Skeletal muscle satellite cell (primary cell): ENCODE data around the gene SPTB.

ENCODE experiments used
- H3K27me3 ChIP-seq: 2 replicates; pipeline ENCODE4 v1.7.0; 2013; ENCODE audit warnings: low read length; ENCODE audit not compliant: control insufficient read depth, insufficient read depth
- H3K36me3 ChIP-seq: 2 replicates; pipeline ENCODE4 v1.7.0; 2013; ENCODE audit warnings: mild to moderate bottlenecking, control low read depth, low read length; ENCODE audit not compliant: insufficient read depth
- H3K4me1 ChIP-seq: 2 replicates; pipeline ENCODE4 v1.7.0; 2013; ENCODE audit warnings: low read length; ENCODE audit not compliant: control insufficient read depth, insufficient read depth
- H3K4me2 ChIP-seq: 2 replicates; pipeline ENCODE4 v1.7.0; 2013; ENCODE audit warnings: mild to moderate bottlenecking, low read length
- H3K4me3 ChIP-seq: 2 replicates; pipeline ENCODE4 v1.7.0; 2013; ENCODE audit warnings: low read length
- H3K9ac ChIP-seq: 2 replicates; pipeline ENCODE4 v1.7.0; 2013; ENCODE audit warnings: mild to moderate bottlenecking, low read depth, low read length, moderate library complexity
- H3K9me3 ChIP-seq: replicated peaks from 2 replicates; pipeline ENCODE4 v1.7.0; 2013; ENCODE audit warnings: mild to moderate bottlenecking, control low read depth, low read length

SPTB gene

GRCh38 chr14:64796369-64796768, 83.3 kb downstream of the SPTB start:
- no peaks in the 10 kb centered on the region for H3K9me3 ChIP-seq

GRCh38 chr14:64795921-64796320, 83.8 kb downstream of the SPTB start:
- Histone ChIP-seq H3K4me2 (no peak overlapping the region), H3K36me3 (no peaks in the 10 kb centered on the region), H3K27me3 (peaks cover 11% of the 10 kb centered on the region), H3K9me3 (no peaks in the 10 kb centered on the region), H3K4me1 (no peaks in the 10 kb centered on the region), H3K4me3 (no peak overlapping the region), H3K9ac (no peak overlapping the region)

More at GRCh38 chr14:64796369-64796768, 83.3 kb downstream of the SPTB start:
- Histone ChIP-seq H3K4me2 (no peak overlapping the region), H3K9ac (no peak overlapping the region), H3K4me1 (no peaks in the 10 kb centered on the region), H3K4me3 (no peak overlapping the region), H3K36me3 (no peaks in the 10 kb centered on the region), H3K27me3 (peaks cover 11% of the 10 kb centered on the region)

GRCh38 chr14:64795211-64795610, 84.5 kb downstream of the SPTB start:
- no peak overlapping the region for H3K4me3 ChIP-seq
- H3K4me1 ChIP-seq, result no peaks in the 10 kb centered on the region
- no peak overlapping the region for H3K4me2 ChIP-seq
- no peaks in the 10 kb centered on the region for H3K36me3 ChIP-seq
- H3K9me3 ChIP-seq, result no peaks in the 10 kb centered on the region
- H3K27me3 ChIP-seq, result peaks cover 11% of the 10 kb centered on the region
- no peak overlapping the region for H3K9ac ChIP-seq

- Histone ChIP-seq H3K9me3 (no peaks in the 10 kb centered on the region), H3K4me1 (peaks cover 4% of the 10 kb centered on the region), H3K4me3 (no peak overlapping the region), H3K27me3 (peaks cover 5% of the 10 kb centered on the region), H3K4me2 (no peak overlapping the region), H3K9ac (no peak overlapping the region), H3K36me3 (no peaks in the 10 kb centered on the region)
Measured at GRCh38 chr14:64792871-64793560, 86.7 kb downstream of the SPTB start.

GRCh38 chr14:64792231-64792630, 87.5 kb downstream of the SPTB start:
- Histone ChIP-seq H3K4me1 (peaks cover 4% of the 10 kb centered on the region), H3K27me3 (peaks cover 5% of the 10 kb centered on the region), H3K9me3 (no peaks in the 10 kb centered on the region), H3K4me3 (no peak overlapping the region), H3K9ac (no peak overlapping the region), H3K4me2 (no peak overlapping the region), H3K36me3 (no peaks in the 10 kb centered on the region)

GRCh38 chr14:64790478-64790877, 89.2 kb downstream of the SPTB start:
- H3K9me3 ChIP-seq, result no peaks in the 10 kb centered on the region
- peaks cover 4% of the 10 kb centered on the region for H3K4me1 ChIP-seq
- H3K9ac ChIP-seq, result no peak overlapping the region
- no peak overlapping the region for H3K4me3 ChIP-seq
- H3K4me2 ChIP-seq, result no peak overlapping the region
- no peaks in the 10 kb centered on the region for H3K36me3 ChIP-seq
- peaks cover 5% of the 10 kb centered on the region for H3K27me3 ChIP-seq

GRCh38 chr14:64789696-64790095, 90.0 kb downstream of the SPTB start:
- Histone ChIP-seq H3K4me1 (peaks cover 4% of the 10 kb centered on the region), H3K27me3 (peaks cover 5% of the 10 kb centered on the region), H3K9ac (no peak overlapping the region), H3K9me3 (no peaks in the 10 kb centered on the region), H3K4me2 (no peak overlapping the region), H3K4me3 (no peak overlapping the region), H3K36me3 (no peaks in the 10 kb centered on the region)

- H3K27me3 ChIP-seq, result no peaks in the 10 kb centered on the region
- no peak overlapping the region for H3K9ac ChIP-seq
- H3K4me3 ChIP-seq, result no peak overlapping the region
- no peaks in the 10 kb centered on the region for H3K9me3 ChIP-seq
- no peaks in the 10 kb centered on the region for H3K36me3 ChIP-seq
- H3K4me1 ChIP-seq, result peaks cover 4% of the 10 kb centered on the region
- no peak overlapping the region for H3K4me2 ChIP-seq
Measured at GRCh38 chr14:64788706-64789105, 91.0 kb downstream of the SPTB start.

- no peak overlapping the region for H3K4me3 ChIP-seq
- no peak overlapping the region for H3K4me2 ChIP-seq
- no peaks in the 10 kb centered on the region for H3K27me3 ChIP-seq
- no peaks in the 10 kb centered on the region for H3K36me3 ChIP-seq
- H3K9ac ChIP-seq, result no peak overlapping the region
- no peaks in the 10 kb centered on the region for H3K9me3 ChIP-seq
- peaks cover 4% of the 10 kb centered on the region for H3K4me1 ChIP-seq
Measured at GRCh38 chr14:64787619-64788018, 92.1 kb downstream of the SPTB start.

- Histone ChIP-seq H3K4me2 (no peak overlapping the region), H3K27me3 (no peaks in the 10 kb centered on the region), H3K4me3 (no peak overlapping the region), H3K4me1 (peaks cover 4% of the 10 kb centered on the region), H3K36me3 (no peaks in the 10 kb centered on the region), H3K9ac (no peak overlapping the region), H3K9me3 (no peaks in the 10 kb centered on the region)
Measured at GRCh38 chr14:64786296-64787149, 93.2 kb downstream of the SPTB start.

- Histone ChIP-seq H3K4me1 (peaks cover 4% of the 10 kb centered on the region), H3K36me3 (no peaks in the 10 kb centered on the region), H3K27me3 (no peaks in the 10 kb centered on the region), H3K9ac (no peak overlapping the region), H3K4me3 (no peak overlapping the region), H3K4me2 (no peak overlapping the region), H3K9me3 (no peaks in the 10 kb centered on the region)
Measured at GRCh38 chr14:64784006-64784405, 95.7 kb downstream of the SPTB start.
